ENCODE results near the gene ATOH8.

ATOH8 gene

DNA sequence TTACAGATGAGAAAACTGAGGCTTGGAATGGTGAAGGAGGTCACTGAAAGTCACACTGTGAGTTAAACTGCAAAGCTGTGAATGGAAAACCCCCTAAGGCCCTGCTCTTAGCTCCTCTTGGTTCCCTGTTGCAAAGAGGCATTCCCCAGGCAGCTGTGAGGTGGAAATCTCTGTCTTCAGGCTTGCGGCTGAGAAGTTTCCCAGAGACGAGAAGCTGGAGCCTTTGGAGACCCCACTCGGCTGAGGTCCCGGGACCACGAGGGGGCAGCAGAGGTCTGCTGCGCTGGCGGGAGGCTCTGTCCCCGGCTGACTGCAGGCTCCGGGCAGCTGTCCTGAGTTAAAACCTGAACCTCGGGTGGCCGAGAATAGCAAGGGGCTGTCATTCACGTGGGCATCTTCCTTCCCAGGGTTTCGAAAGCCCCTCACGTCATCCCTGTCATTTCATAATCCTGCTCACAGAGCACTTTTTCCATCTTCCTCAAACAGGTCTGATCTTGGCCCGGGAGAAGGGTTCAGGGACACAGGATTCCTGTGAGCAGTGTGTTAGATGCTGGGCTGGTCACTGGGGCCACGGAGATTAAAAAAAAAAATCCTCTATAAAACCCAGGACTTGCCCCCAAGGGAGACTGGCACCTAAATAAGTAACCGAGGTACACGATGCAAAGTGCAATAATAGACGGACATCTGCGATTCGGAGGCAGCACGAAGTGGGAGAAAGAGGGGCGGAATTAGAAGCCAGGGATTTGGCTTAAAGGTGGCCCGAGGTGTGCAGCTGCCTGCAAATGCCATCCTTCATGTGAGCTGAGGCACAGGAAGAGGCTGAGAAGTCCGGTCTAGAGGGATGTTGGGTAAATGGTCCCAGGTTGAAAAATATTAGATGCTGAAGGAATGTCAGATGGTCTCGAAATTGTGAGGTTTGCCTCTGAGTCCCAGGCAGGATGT lies 24.6 kb upstream of the ATOH8 start:
- Histone ChIP-seq H3K36me3 (ENCODE audit: control insufficient read depth, insufficient read depth, low read length) (no peaks in the 10 kb centered on the region), H3K4me3 (ENCODE audit: low read length) (no peak overlapping the region), H3K27me3 (ENCODE audit: control insufficient read depth, insufficient read depth, low read length) (no peaks in the 10 kb centered on the region), H3K4me1 (ENCODE audit: control insufficient read depth, insufficient read depth, low read length) (no peaks in the 10 kb centered on the region), H3K9me3 (ENCODE audit: control insufficient read depth, insufficient read depth, low read length) (no peaks in the 10 kb centered on the region), H3K27ac (ENCODE audit: low read length) (no peak overlapping the region)
- no CpG with 5 or more reads among the region's 26 CpGs for WGBS (ENCODE audit: insufficient coverage, insufficient read length)
- peak; percentile 64 for DNase-seq (ENCODE audit: low read depth, low spot score)

DNA sequence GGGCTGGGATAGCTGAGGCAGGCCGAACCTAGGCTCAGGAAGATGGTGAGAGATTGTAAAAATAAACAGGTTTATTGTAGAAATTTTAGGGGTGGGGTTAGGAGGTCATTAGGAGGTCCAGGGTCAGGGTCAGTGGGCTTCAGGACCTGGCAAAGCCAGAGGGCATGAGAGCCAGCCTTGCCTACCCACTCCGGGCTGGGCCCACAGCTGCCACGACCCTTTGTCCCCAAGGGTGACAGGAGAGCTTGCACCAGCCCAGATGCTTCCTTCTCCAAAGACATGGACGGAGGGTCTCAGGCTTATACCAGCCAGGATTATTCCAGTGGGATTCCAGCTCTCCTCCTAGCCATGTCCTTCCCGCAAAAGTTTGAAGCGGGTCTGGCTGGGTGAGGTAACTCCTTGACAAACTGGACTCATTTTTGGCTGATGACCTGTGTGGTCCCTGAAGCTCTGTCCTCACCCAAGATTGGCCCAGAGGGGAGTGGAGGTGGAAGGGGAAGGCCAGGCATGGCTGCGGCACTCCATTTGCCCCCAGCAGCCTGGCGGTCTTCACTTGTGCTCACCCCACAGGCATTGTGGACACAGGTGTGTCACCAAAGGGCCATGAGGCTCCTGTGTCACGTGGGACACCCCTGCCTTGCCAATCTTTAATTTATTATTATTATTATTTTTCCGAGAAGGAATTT lies 23.8 kb upstream of the ATOH8 start:
- H3K36me3 ChIP-seq (ENCODE audit: control insufficient read depth, insufficient read depth, low read length) = no peaks in the 10 kb centered on the region
- no CpG with 5 or more reads among the region's 10 CpGs for WGBS (ENCODE audit: insufficient coverage, insufficient read length)
- H3K27ac ChIP-seq (ENCODE audit: low read length) = no peak overlapping the region
- H3K27me3 ChIP-seq (ENCODE audit: control insufficient read depth, insufficient read depth, low read length) = no peaks in the 10 kb centered on the region
- no peaks in the 10 kb centered on the region for H3K9me3 ChIP-seq (ENCODE audit: control insufficient read depth, insufficient read depth, low read length)
- no peak overlapping the region for H3K4me3 ChIP-seq (ENCODE audit: low read length)
- DNase-seq (ENCODE audit: low read depth, low spot score) = no peak
- no peaks in the 10 kb centered on the region for H3K4me1 ChIP-seq (ENCODE audit: control insufficient read depth, insufficient read depth, low read length)

- Histone ChIP-seq H3K27me3 (ENCODE audit: control insufficient read depth, insufficient read depth, low read length) (no peaks in the 10 kb centered on the region), H3K4me3 (ENCODE audit: low read length) (no peak overlapping the region), H3K36me3 (ENCODE audit: control insufficient read depth, insufficient read depth, low read length) (no peaks in the 10 kb centered on the region), H3K4me1 (ENCODE audit: control insufficient read depth, insufficient read depth, low read length) (no peaks in the 10 kb centered on the region), H3K27ac (ENCODE audit: low read length) (no peak overlapping the region), H3K9me3 (ENCODE audit: control insufficient read depth, insufficient read depth, low read length) (no peaks in the 10 kb centered on the region)
- DNase-seq (ENCODE audit: low read depth, low spot score) = no peak
- no CpG with 5 or more reads among the region's 10 CpGs for WGBS (ENCODE audit: insufficient coverage, insufficient read length)
Measured at GRCh38 chr2:85730686-85731230, 23.0 kb upstream of the ATOH8 start.

- Histone ChIP-seq H3K4me1 (ENCODE audit: control insufficient read depth, insufficient read depth, low read length) (no peaks in the 10 kb centered on the region), H3K36me3 (ENCODE audit: control insufficient read depth, insufficient read depth, low read length) (no peaks in the 10 kb centered on the region), H3K27ac (ENCODE audit: low read length) (no peak overlapping the region), H3K27me3 (ENCODE audit: control insufficient read depth, insufficient read depth, low read length) (no peaks in the 10 kb centered on the region), H3K9me3 (ENCODE audit: control insufficient read depth, insufficient read depth, low read length) (no peaks in the 10 kb centered on the region), H3K4me3 (ENCODE audit: low read length) (no peak overlapping the region)
- no peak for DNase-seq (ENCODE audit: low read depth, low spot score)
- no CpG with 5 or more reads among the region's 3 CpGs for WGBS (ENCODE audit: insufficient coverage, insufficient read length)
Measured at GRCh38 chr2:85731606-85732005, 22.2 kb upstream of the ATOH8 start.

DNA sequence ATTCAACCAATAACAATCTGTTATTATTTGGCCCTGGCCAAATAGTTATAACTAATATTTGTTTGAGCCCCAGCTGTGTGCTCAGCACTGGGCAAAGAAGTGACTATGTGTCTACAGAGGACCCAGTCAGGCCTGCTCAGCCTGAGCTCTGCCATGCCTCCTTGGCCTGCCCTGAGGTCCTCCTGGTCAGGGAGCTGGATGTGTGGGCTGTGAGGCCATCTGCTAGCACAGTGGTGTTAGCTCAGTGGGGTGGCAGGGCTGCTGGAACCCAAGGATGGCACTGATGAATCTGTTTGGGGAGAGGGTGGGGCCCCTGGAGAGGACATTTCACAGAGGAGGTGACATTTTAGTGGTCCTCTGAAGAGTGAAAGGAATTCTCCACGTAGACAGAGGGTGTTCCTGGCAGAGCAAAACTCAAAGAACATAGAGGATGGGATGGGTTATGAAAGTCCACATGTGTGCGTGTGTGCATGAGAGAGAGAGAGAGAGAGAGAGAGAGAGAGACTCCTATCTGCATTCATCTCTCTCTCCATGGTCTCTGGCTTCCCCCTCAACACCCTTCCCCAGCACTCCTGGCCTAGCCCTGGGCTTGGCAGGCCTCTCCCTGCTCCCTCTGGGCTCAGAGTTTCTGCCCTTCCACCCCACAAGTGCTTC lies 21.2 kb upstream of the ATOH8 start:
- no peaks in the 10 kb centered on the region for H3K36me3 ChIP-seq (ENCODE audit: control insufficient read depth, insufficient read depth, low read length)
- no peaks in the 10 kb centered on the region for H3K9me3 ChIP-seq (ENCODE audit: control insufficient read depth, insufficient read depth, low read length)
- DNase-seq (ENCODE audit: low read depth, low spot score) = no peak
- no peaks in the 10 kb centered on the region for H3K27me3 ChIP-seq (ENCODE audit: control insufficient read depth, insufficient read depth, low read length)
- no peaks in the 10 kb centered on the region for H3K4me1 ChIP-seq (ENCODE audit: control insufficient read depth, insufficient read depth, low read length)
- H3K27ac ChIP-seq (ENCODE audit: low read length) = no peak overlapping the region
- WGBS (ENCODE audit: insufficient coverage, insufficient read length) = no CpG with 5 or more reads among the region's 2 CpGs
- no peak overlapping the region for H3K4me3 ChIP-seq (ENCODE audit: low read length)

GRCh38 chr2:85733121-85733960 lies 20.4 kb upstream of the ATOH8 start:
- Histone ChIP-seq H3K9me3 (ENCODE audit: control insufficient read depth, insufficient read depth, low read length) (no peaks in the 10 kb centered on the region), H3K27ac (ENCODE audit: low read length) (no peak overlapping the region), H3K4me1 (ENCODE audit: control insufficient read depth, insufficient read depth, low read length) (no peaks in the 10 kb centered on the region), H3K36me3 (ENCODE audit: control insufficient read depth, insufficient read depth, low read length) (no peaks in the 10 kb centered on the region), H3K27me3 (ENCODE audit: control insufficient read depth, insufficient read depth, low read length) (no peaks in the 10 kb centered on the region), H3K4me3 (ENCODE audit: low read length) (no peak overlapping the region)
- no peak for DNase-seq (ENCODE audit: low read depth, low spot score)
- no CpG with 5 or more reads among the region's 18 CpGs for WGBS (ENCODE audit: insufficient coverage, insufficient read length)

DNA sequence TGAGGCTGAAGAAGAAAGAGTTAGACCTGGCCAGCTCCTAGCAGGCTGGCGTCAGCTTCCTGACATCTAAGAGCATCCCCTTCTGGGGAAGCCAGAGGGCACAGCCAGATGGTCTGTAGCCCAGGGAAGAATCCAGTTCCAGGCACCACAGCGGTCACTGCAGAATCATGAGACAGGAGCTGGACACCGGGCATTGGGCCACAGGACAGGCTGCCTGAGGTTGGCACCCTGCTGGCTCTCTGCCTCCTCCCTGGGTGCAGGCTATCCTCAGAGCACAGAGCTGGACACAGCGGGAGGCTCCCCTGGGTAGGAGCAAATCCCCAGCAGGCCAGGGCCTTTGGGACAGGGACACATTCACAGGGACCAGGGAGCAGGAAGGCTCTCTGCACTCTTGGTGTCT lies 19.8 kb upstream of the ATOH8 start:
- Histone ChIP-seq H3K27ac (ENCODE audit: low read length) (no peak overlapping the region), H3K4me1 (ENCODE audit: control insufficient read depth, insufficient read depth, low read length) (no peaks in the 10 kb centered on the region), H3K36me3 (ENCODE audit: control insufficient read depth, insufficient read depth, low read length) (no peaks in the 10 kb centered on the region), H3K27me3 (ENCODE audit: control insufficient read depth, insufficient read depth, low read length) (no peaks in the 10 kb centered on the region), H3K9me3 (ENCODE audit: control insufficient read depth, insufficient read depth, low read length) (no peaks in the 10 kb centered on the region), H3K4me3 (ENCODE audit: low read length) (no peak overlapping the region)
- no CpG with 5 or more reads among the region's 4 CpGs for WGBS (ENCODE audit: insufficient coverage, insufficient read length)
- no peak for DNase-seq (ENCODE audit: low read depth, low spot score)

DNA sequence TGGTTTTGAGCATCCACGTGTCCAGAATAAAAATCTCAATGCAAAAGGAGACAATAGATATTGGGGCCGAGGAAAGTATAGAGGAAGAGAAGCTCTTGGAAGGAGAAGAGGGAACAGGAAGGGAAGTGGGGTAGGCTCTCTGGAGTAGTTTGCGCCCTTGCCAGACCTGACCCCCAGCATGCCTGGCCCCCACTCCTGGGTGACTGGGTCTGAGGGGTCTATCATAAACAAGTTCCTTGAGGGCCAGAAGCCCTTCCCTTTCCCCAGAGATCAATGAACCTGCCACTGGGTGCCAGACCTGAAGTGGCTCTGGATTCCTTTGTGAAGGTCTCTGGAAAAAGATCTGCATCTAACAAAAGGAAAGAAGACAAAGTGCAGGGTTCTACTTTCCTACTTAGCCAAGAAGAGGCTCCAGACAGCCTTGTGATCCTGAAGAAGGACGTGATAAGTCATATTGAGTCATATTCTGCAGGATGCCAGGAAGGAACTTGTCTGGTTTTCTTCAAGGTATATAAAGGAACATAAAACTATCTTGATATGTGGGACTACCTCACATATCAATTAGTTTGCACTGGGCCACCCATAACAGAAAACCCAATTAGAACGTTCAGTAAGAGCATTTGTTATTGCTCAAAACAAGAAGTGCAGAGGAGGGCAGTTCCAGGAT lies 18.7 kb upstream of the ATOH8 start:
- H3K27me3 ChIP-seq (ENCODE audit: control insufficient read depth, insufficient read depth, low read length) = no peaks in the 10 kb centered on the region
- H3K36me3 ChIP-seq (ENCODE audit: control insufficient read depth, insufficient read depth, low read length) = no peaks in the 10 kb centered on the region
- no peaks in the 10 kb centered on the region for H3K9me3 ChIP-seq (ENCODE audit: control insufficient read depth, insufficient read depth, low read length)
- WGBS (ENCODE audit: insufficient coverage, insufficient read length) = no CpG with 5 or more reads among the region's 5 CpGs
- H3K4me3 ChIP-seq (ENCODE audit: low read length) = no peak overlapping the region
- no peaks in the 10 kb centered on the region for H3K4me1 ChIP-seq (ENCODE audit: control insufficient read depth, insufficient read depth, low read length)
- no peak for DNase-seq (ENCODE audit: low read depth, low spot score)
- H3K27ac ChIP-seq (ENCODE audit: low read length) = no peak overlapping the region

DNA sequence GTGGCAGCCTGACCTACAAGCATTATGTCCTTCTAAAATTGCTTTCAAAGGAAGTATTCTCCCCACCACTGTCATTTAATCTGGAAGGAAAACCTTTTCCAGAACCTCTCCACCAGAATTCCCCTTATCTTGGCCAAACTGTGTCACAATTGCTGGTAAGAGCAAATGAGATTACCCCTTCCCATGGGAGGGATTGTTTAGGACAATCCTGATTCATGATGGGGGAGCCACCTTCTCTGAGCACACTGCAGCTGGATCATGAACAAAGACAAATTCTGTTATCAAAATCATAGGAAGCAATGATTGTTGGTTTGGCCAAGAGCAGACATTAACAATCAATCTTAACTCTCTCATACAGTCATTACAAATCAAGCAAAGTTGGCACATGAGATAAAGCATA lies 18.1 kb upstream of the ATOH8 start:
- Histone ChIP-seq H3K36me3 (ENCODE audit: control insufficient read depth, insufficient read depth, low read length) (no peaks in the 10 kb centered on the region), H3K9me3 (ENCODE audit: control insufficient read depth, insufficient read depth, low read length) (no peaks in the 10 kb centered on the region), H3K27ac (ENCODE audit: low read length) (no peak overlapping the region), H3K4me1 (ENCODE audit: control insufficient read depth, insufficient read depth, low read length) (no peaks in the 10 kb centered on the region), H3K27me3 (ENCODE audit: control insufficient read depth, insufficient read depth, low read length) (no peaks in the 10 kb centered on the region), H3K4me3 (ENCODE audit: low read length) (no peak overlapping the region)
- DNase-seq (ENCODE audit: low read depth, low spot score) = no peak

Measured in iPS DF 6.9 (cell line).